IPS-18c (cell line): ENCODE measurements around the gene MYL7.
A peak's percentile ranks its signal among the peaks of the same experiment; 100 is the strongest.

Experiments used
- H3K4me3 ChIP-seq: 2 replicates; pipeline ENCODE4 v1.7.0; 2013; ENCODE audit warnings: low read depth, mild to moderate bottlenecking, low read length, moderate library complexity; ENCODE audit not compliant: insufficient read depth
- H3K9me3 ChIP-seq: one replicate; pipeline ENCODE4 v1.6.1; 2013; ENCODE audit warnings: mild to moderate bottlenecking, low read length, moderate library complexity; ENCODE audit not compliant: control insufficient read depth, insufficient read depth

Gene MYL7

GRCh38 chr7:44155191-44156185 lies 14.4 kb upstream of the MYL7 start:
- H3K4me3 ChIP-seq: no peak overlapping the region
- no peaks in the 10 kb centered on the region for H3K9me3 ChIP-seq

GRCh38 chr7:44154703-44155102 lies 13.6 kb upstream of the MYL7 start:
- H3K9me3 ChIP-seq: no peaks in the 10 kb centered on the region
- no peak overlapping the region for H3K4me3 ChIP-seq

- no peaks in the 10 kb centered on the region for H3K9me3 ChIP-seq
- no peak overlapping the region for H3K4me3 ChIP-seq
These were observed 12.8 kb upstream of the MYL7 start for GRCh38 chr7:44153948-44154335.

GRCh38 chr7:44152971-44153947 lies 12.1 kb upstream of the MYL7 start:
- no peaks in the 10 kb centered on the region for H3K9me3 ChIP-seq
- H3K4me3 ChIP-seq: no peak overlapping the region

- H3K4me3 ChIP-seq: no peak overlapping the region
- H3K9me3 ChIP-seq: no peaks in the 10 kb centered on the region
These were observed 10.8 kb upstream of the MYL7 start for GRCh38 chr7:44151956-44152355.

GRCh38 chr7:44150966-44151941 lies 10.1 kb upstream of the MYL7 start:
- Histone ChIP-seq H3K9me3 (no peaks in the 10 kb centered on the region), H3K4me3 (no peak overlapping the region)

GRCh38 chr7:44150466-44150832 lies 9.3 kb upstream of the MYL7 start:
- no peak overlapping the region for H3K4me3 ChIP-seq
- H3K9me3 ChIP-seq: no peaks in the 10 kb centered on the region

- no peak overlapping the region for H3K4me3 ChIP-seq
These were observed 8.7 kb upstream of the MYL7 start for GRCh38 chr7:44149571-44150465.

GRCh38 chr7:44148961-44149536 lies 7.9 kb upstream of the MYL7 start:
- Histone ChIP-seq H3K9me3 (peaks cover 5% of the 10 kb centered on the region), H3K4me3 (no peak overlapping the region)

More at GRCh38 chr7:44149571-44150465, 8.7 kb upstream of the MYL7 start:
- peaks cover 2% of the 10 kb centered on the region for H3K9me3 ChIP-seq

GRCh38 chr7:44148166-44148565 lies 7.0 kb upstream of the MYL7 start:
- H3K9me3 ChIP-seq: peaks cover 5% of the 10 kb centered on the region
- no peak overlapping the region for H3K4me3 ChIP-seq

- Histone ChIP-seq H3K4me3 (no peak overlapping the region), H3K9me3 (peaks cover 5% of the 10 kb centered on the region)
These were observed 6.2 kb upstream of the MYL7 start for GRCh38 chr7:44147026-44147991.

GRCh38 chr7:44145969-44146911 lies 5.1 kb upstream of the MYL7 start:
- Histone ChIP-seq H3K9me3 (peaks cover 5% of the 10 kb centered on the region), H3K4me3 (peak overlapping the region; percentile 64)

- Histone ChIP-seq H3K9me3 (peaks cover 5% of the 10 kb centered on the region), H3K4me3 (peak overlapping the region; percentile 64)
These were observed 4.4 kb upstream of the MYL7 start for GRCh38 chr7:44145479-44145968.
